Measurements from ENCODE around the gene MYCN. TPM values are rescaled to one million over a fixed set of nuclear protein-coding genes. Genes with fewer than 3 reads are reported as not detected.
A peak's percentile ranks its signal among the peaks of the same experiment; 100 is the strongest.
"Not testable (repeated sequence)": the region's sequence is repeated elsewhere in the genome, so short reads cannot be mapped to it uniquely, and the experiment has no call there.

The MYCN gene
- total RNA-seq = 1.4 TPM

DNA sequence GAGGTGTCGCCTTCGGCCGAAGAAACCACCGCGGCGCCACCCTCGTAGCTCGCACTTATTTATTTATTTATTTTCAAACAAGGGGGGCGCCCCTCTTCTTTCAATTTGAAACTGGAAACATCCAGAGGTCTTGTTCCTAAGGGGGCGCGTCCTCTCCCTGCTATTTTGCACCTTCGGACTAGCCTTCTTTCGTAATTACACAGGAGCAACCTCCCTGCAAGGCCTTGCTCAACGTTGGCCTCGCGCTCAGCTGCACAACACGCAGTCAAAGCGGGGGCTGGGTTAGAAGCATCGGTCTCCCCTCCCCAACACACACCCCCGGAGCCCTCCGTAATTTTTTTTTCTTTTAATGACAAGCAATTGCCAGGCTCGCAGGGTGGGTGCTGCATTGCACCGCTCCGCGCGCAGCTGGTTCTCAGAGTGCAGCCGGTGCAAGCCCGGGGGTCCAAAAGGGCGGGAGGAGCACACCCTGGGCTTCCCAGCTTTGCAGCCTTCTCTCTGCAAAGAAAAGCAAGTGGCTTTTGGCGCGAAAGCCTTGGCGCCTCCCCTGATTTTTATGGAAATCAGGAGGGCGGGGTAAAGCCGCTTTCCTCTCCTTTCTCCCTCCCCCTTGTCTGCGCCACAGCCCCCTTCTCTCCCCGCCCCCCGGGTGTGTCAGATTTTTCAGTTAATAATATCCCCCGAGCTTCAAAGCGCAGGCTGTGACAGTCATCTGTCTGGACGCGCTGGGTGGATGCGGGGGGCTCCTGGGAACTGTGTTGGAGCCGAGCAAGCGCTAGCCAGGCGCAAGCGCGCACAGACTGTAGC lies at the start of gene MYCN:
TSS of gene MYCN (plus strand) at position 697 of the 807 bp plus-strand sequence. CDS start 1,515 bp downstream, outside the sequence.
- DNase-seq (ENCODE audit: low spot score) = peak; percentile 47

DNA sequence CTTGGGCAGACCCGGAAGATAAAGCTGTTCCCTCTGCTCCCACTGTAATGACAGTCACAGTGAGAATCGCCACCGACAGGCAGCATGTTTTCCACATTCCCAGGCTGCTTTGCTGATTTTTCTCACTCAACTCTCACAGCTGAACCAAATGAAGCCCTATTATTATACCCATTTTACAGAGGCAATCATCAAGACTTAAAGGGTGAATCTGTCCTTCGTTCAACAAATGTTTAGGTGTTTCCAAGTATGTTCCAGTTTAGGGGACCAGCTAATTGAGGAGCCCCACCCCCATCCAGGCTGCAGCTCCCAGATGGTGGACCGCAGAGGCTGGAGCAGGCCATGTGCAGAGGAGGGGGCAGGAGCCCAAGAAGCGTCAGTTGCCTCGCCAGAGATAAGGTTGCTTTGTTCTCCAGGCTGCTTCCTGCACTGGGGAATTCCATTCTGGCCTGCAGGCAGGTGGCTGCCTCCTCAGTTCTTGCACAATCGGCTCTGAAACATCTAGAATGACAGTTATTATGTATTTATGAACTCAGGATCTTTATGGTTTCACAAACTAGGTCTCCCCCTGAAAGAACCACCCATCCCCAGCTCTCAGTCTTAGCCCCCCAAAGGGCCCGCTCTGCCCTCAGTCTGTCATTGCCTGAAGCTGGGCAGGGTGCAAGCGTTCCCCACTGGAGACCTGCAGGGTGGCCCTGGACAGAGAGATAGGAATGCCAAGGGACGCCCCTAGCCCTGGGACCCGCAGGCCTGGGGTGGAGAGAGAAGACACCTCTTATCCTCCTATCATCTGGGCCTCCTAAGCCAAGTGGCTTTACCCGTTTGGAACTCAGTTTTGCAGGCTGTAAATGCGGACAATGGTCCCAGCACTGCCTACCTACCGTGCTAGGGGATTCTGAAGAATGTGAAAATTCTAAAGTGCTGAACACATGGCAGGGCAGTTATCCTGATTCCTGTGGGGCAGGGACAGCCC lies 49.1 kb upstream of the MYCN start:
- no peak for DNase-seq (ENCODE audit: low spot score)

DNA sequence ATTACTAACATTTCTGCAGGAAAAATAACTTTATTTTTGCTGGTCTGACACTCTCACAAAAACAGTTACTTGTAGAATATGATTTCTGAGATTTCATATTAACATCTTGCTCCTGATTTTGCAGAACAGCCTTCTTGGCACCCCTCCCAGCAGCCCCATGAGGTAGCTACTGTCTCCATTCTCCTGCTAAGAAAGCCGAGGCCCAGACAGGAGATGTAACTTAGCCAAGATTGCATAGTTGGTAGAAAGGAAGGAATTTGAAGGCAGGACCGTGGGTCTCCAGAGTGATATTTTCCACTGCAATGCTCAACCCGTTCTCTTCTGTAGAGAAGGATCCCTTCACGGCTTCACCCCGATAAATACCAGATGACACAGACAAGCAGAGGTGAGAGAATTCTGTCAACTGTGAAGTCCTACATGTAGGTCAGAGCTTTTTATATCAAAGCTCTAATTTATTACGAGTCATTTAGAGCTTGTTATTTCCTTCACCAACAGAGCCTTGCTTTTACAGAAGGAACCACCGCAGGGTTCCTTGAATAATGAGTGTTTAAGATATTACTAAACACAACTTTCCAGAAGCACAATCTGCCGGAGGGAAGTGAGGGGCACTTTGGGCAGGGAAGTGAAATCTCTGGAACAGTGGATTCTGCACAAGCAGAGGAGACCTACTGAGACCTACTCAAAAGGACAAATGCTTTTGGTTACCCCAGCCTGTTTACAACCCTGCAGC lies 48.0 kb upstream of the MYCN start:
- no peak for DNase-seq (ENCODE audit: low spot score)

DNA sequence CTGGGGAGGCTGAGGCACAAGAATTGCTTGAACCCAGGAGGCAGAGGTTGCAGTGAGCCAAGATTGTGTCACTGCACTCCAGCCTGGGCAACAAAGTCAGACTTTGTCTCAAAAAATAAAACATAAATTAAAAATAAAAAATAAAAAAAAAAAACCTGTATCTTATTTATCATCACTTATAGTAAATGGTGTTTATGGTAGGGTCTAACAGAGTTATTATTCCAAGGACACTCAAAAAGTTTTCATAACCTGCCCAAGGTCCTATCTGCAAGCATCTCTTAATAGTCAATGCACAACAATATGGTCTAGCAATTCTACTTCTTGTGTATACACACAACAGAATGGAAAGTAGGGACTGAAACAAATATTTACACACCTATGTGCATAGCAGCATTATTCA lies 47.3 kb upstream of the MYCN start:
- DNase-seq (ENCODE audit: low spot score) = no peak

DNA sequence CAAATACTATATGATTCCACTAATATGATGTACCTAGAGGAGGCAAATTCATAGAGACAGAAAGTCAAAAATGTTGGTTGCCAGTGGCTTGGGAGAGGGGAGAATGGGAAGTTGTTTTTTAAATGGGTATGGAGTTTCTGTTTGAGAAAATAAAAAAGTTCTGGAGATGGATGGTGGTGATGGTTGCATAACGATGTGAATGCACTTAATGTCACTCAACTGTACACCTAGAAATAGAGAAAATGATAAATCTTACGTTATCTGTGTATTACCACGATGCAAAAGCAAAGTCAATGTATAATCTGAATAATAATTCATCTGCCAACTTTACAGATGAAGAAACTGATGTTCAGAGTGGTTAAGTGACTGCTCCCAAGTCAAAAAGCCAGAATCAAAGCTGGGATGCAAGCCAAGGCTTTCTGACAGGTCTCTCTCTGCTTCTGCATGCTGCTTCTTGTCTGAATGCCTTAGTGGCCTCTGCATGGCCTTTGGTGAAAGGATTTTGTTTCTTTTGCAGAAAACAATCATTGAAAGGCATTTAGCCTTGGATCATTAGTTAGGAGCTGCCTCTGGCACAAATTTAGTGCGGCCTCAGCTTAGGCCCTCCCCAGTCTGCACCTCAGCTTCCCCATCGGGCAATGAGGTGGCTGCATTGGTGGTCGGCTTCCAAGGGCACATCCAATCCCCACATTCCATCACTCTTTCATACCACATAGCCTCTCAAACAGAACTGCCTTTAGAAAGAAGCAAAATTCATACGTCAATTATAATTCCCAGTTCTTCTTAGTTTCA lies 46.5 kb upstream of the MYCN start:
- DNase-seq (ENCODE audit: low spot score) = no peak

DNA sequence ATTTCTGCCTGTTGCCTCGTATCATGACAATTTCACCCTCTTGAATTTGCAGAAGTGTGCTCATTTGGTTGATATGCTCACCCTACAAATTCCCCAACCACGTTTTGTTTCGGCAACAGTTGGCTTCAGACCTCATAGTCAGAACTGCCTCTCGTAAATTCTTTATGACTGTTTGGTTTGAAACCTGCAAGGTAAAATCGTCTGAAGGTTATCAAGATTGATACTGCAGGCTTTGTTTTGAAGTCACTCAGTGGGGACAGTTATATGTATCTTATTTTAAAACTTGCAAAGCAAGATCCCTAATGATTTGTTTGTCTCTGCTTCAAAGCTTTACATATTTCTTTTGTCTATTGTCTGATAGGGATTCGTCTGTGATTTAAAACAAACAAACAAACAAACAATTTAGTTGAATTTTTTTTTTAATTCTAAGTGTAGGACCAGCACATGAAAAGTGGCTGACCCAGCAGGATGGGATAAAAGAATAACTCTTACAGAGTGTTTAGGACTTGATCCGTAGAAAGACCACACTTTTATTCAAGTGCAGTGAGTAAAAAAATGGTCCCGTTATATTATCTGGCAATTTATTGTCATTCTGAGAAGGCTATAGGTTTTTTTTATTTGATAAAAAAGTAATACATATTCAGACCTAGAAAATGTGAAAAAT lies 45.7 kb upstream of the MYCN start:
- DNase-seq (ENCODE audit: low spot score) = no peak

DNA sequence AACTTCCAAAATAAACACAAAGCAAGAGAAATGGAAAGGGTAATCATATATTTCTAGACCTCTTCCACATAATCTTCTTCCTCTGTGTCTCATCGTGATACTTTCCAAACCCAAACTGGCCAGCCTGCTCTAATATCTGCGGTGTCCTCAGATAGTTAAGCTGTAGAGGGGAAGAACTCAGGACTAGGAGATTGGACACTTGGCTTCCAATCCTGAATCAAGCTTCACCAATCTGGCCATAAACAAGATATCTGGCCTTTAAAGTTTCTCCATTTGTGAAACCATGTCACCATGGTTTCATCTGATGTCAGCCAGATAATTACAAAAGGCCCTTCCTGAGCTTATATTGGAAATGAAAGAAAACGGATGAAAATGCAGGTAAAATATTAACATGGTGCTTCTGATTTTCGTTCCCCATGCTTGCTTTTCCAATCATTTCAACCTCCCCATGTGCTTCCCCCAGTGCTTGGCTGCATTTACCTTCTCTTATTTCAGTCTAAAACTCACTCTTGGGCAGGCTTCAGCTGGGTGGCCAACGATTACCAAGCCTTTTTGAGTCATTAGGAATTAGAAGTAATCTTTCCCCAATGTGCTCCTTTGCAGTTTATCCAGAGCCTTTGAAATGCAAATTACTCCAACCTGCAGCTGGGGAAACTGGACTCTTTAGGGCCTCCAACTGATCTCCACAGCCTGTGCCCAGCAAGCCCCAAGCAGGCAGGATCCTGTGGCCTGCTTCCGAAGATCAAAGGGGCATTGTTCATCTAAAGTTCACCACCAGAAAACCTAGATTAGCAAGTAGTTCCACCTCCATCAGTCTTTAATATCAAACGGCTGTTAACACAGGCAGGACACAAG lies 44.5 kb upstream of the MYCN start:
- no peak for DNase-seq (ENCODE audit: low spot score)

DNA sequence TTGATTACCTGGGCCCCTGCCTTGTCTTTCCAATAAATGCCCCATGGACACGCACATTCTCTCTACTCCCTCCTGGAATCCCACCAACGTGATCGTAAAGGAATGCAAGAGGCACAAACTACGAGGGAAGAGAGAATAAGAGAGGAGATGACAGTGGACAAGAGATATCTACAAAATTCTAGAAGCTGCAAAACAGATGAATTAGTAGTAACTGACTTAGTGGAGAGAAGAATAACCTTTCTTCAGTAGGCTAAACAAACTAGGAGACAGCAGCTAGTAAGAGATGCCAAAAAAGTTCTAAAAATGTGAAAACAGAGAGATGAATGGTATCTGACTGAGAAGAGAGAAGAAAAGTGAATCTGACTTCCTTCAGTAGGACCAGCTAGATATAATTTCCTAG lies 43.5 kb upstream of the MYCN start:
- DNase-seq (ENCODE audit: low spot score) = no peak

DNA sequence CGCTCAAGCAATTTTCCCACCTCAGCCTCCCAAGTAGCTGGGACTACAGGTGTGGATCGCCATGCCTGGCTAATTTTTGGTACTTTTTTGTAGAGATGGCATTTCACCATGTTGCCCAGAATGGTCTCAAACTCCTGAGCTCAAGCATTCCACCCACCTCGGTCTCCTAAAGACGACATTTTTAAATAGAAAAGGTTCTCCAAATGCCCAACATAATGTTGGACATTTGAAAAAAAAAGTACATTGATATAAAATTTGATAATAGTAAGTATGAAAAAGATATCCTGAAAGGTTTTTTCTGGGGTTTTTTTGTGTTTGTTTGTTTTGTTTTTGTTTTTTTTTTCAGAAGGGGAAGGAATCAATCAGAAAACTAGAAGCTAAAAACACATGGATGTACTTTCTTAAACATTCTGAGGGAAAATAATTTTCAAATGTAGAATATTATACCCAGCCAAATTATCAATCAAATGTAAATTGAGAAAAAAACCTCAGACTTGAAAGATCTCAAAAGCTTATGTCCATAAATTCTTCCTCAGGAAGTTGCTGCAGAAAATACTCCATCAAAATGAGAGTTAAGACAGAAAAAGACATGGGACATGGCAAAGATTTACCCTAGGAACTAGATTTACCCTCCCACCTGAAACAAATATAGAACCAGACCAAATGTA lies 42.8 kb upstream of the MYCN start:
- DNase-seq (ENCODE audit: low spot score) = no peak

DNA sequence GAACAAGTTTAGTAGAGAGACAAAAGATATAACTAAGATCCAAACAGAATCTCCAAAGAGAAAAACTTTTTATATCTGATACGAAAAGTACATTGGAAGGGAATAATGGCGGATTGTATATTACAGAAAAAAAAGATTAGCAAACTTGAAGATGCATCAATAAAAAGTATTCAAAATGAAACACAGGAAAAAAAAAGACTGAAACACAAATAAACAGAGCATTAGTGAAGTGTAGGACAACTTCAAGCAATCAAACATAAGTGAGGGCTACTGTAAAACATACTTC lies 41.1 kb upstream of the MYCN start:
- no peak for DNase-seq (ENCODE audit: low spot score)

DNA sequence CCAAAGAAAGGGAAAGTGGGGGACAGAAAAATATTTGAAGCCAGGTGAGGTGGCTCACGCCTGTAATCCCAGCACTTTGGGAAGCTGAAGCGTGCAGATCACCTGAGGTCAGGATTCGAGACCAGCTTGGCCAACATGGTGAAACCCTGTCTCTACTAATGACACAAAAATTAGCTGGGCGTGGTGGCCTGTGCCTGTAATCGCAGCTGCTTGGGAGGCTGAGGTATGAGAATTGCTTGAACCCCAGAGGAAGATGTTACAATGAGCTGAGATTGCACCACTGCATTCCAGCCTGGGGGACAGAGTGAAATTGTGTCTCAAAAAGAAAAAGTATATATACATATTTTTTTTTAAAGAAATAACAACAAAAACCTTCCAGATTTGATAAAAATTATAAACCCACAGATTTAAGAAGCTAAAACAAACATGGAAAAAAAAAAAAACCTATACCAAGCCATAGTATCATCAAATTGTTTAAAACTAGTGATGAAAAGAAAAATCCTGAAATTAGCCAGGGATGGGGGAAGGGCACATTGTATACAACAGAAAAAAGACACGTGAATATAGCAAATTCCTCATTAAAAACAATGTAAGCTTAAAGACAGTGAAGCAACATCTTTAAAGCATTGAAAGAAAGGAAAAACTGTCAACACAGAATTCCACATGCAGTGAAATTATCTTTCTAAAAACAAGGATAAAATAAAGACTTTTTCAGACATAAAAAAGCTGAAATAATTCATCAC lies 40.4 kb upstream of the MYCN start:
- DNase-seq (ENCODE audit: low spot score) = no peak

DNA sequence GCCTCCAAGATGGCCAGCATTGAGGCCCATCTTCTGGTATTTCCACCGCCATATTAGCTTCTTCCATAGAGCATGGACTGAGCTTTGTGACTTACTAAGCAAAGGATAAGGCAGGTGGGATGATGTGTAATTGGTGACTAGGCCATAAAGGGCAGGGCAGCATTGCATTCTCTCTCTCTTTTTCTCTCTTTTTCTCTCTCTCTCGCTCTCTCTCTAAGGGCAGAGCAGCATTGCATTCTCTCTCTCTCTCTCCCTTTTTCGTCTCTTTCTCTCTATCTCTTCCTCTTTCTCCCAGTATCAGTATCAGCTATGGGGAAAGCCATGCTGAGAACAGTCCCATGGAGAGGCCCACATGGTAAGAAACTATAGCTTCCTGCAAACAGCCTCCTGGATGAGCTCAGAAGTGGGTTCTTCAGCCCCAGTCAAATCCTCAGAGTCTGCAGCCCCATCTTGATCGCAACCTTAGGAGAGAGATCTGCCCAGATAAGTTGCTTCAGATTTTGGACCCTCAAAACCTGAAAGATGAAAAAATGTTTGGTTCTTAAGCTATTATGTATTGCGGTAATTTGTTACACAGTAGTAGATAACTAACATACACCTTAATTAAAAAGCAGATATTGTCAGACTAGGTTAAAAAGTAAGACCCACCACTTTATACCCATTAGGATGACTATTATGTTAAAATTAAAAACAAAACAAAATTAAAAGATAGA lies 39.1 kb upstream of the MYCN start:
- DNase-seq (ENCODE audit: low spot score) = no peak

DNA sequence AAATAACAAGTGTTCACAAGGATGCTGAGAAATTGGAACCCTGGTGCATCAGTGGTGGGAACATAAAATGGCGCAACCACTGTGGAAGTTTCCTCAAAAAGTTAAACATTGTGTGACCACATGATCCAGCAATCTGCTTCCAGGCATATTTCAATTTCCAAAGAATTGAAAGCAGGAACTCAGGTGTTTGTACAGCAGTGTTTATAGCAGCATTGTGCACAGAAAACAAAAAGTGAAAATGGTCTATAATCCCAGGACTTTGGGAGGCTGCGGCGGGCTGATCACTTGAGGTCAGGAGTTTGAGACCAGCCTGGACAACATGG lies 38.6 kb upstream of the MYCN start:
- no peak for DNase-seq (ENCODE audit: low spot score)

DNA sequence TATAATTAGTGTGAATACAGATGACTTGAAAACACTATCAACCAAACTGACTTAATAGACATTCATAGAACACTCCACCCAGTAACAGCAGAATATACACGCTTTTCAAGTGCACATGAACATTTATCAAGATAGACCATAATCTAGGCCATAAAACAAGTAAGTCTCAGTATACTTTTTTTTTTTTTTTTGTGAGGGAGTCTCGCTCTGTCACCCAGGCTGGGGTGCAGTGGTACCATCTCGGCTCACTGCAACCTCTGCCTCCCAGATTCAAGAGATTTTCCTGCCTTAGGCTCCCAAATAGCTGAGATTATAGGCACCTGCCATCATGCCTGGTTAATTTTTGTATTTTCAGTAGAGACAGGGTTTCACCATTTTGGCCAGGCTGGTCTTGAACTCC lies 36.4 kb upstream of the MYCN start:
- DNase-seq (ENCODE audit: low spot score) = not testable (repeated sequence)

DNA sequence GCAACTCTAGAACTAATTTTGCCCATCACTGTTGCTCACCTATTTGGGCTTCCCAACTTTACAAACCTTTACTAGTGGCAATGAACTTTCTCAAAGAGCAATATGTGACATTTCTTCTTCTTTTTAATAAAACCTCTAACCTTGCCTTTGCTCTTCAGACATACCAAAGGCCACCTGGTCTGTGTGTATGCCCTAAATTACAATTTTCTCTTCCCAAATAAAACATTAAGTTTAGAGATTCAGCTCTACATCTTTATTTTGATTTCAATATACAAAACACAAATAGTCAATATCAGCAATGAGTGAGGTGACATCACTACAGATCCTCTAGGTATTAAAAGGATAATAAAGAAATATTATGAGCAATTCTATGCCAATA lies 35.1 kb upstream of the MYCN start:
- no peak for DNase-seq (ENCODE audit: low spot score)

DNA sequence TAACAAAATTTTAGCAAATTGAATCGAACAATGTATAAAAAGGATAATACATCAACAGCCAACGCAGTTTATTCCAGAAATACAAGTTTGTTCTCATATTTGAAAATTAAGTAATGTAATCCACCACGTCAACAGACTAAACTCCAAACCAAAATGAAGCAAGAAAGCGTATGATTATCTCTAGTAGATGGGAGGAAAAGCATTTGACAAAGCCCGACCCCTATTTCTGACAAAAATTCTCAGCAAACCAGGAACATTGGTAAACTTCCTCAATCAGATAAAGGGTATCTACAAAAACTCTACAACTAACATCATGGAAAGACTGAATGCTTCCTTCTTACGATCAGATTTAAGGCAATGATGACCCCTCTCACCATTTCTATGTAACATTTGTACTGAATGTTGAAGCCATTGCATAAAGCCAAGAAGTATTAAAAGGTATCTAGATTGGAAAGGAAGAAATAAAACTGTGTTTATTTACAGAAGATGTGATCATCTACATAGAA lies 34.3 kb upstream of the MYCN start:
- DNase-seq (ENCODE audit: low spot score) = no peak

DNA sequence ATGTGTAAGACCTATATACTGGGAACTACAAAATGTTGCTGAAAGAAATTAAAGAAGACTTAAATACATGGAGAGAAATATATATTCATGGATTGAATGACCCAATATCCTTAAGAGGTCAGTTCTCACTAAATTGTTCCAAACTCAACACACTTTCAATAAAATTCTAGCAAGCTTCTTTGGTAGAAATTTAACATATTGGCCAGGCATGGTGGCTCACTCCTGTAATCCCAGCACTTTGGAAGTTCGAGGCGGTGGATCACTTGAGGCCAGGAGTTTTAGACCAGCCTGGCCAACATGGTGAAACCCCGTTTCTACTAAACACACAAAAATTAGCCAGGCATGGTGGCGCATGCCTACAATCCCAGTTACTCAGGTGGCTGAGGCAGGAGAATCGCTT lies 33.6 kb upstream of the MYCN start:
- DNase-seq (ENCODE audit: low spot score) = no peak

Data from mucosa of gallbladder (tissue), 1 donor.